Pancreas (tissue), 10 donors: ENCODE data around the gene COL16A1. TPM values are rescaled to one million over a fixed set of nuclear protein-coding genes. Genes with fewer than 3 reads are reported as not detected.

Experiments
- ATAC-seq, 4 donors: fragments of 200-7000 bp; cut with Tn5 transposase; one replicate each; pipeline versions ENCODE4 v1.8.0 to v1.9.1; 2020; ENCODE audit warnings: mild to moderate bottlenecking in 4 of 4, moderate library complexity in 4 of 4
- DNase-seq, 6 donors: peaks; one replicate each; pipeline ENCODE4 v3.0.0-alpha.2; 2020
- FAIRE-seq: peaks from 2 replicates; lab custom pipeline; 2012; peaks lifted over from hg19 to GRCh38; lab: Jason Lieb, UNC
- H3K27ac ChIP-seq, 4 donors: fragments of 200-600 bp; sonication (generic); 1 replicate in 3 of 4; 2 replicates in 1 of 4; pipeline versions ENCODE4 v1.5.0 to v1.8.0; 2020
- H3K27me3 ChIP-seq, 4 donors: fragments of 200-600 bp; one replicate each; pipeline ENCODE4 v1.8.0; 2021
- H3K36me3 ChIP-seq, 3 donors: fragments of 200-600 bp; sonication (generic) in 1 of 3; one replicate each; pipeline versions ENCODE4 v1.5.0 to v1.8.0; 2020 to 2021
- H3K4me1 ChIP-seq, 3 donors: fragments of 200-600 bp; one replicate each; pipeline ENCODE4 v1.8.0; 2021
- H3K4me3 ChIP-seq, 4 donors: fragments of 200-600 bp; sonication (generic) in 2 of 4; one replicate each; pipeline versions ENCODE4 v1.5.0 to v1.8.0; 2020 to 2021
- H3K9me3 ChIP-seq, 4 donors: fragments of 200-600 bp; one replicate each; pipeline ENCODE4 v1.8.0; 2021
- WGBS, 2 donors: extraction: QIAGEN DNeasy Blood & Tissue Kit; methylation state at CpG; one replicate each; pipeline ENCODE4 v1.1.7; 2013; 5-methylcytosine and 5-hydroxymethylcytosine counted together
- intact Hi-C, 3 donors: fragments of 100-400 bp; cut with DNase I; formaldehyde crosslinking; loops; one replicate each; pipeline versions ENCODE4 v1.11.1 to v1.14.2; 2022
- polyA plus RNA-seq, 2 donors: library from polyadenylated mRNA; stranded (reverse); fragments of 200-250 nt; gene quantifications; one replicate each; pipeline ENCODE4 v1.2.3, GENCODE V29; 2013
- total RNA-seq, 6 donors: library from RNA; stranded (reverse); fragmentation: NEBNext Ultra II Directional in 4 of 6; extraction: Animal tissue kit (Norgen Biotek cat#: 25700) in 4 of 6; gene quantifications; one replicate each; pipeline versions ENCODE4 v1.2.1 to v1.2.4, GENCODE V29; 2021 to 2023
- TF ChIP-seq, protein P1 (sequence below), 4 donors: fragments of 200-600 bp; sonication (generic) in 3 of 4; IDR thresholded peaks; one replicate each; pipeline versions ENCODE4 v1.5.0 to v1.8.0; 2021; ENCODE audit warnings: antibody characterized with exemption in 4 of 4
- donor health status: healthy with polysubstance abuse.
- donor health status: DM: no; HTN: no; CAD: no; lungs with moderate emphysema.
- donor health status: DM: no; HTN: no; CAD: no.
- donor health status: control.
- donor health status: control.
- donor health status: Bipolar disorder and iron deficiency.
- donor health status: DM: yes; HTN: yes; CAD: no.
- donor health status: DM: no; HTN: no; CAD: no.
- donor health status: DM: no; HTN: no; CAD: no.
- donor health status: DM: yes; HTN: yes; CAD: no.

Gene COL16A1
- total and polyA plus RNA-seq, 8 donors: 3.3 to 26.7 (median 11.2) TPM

DNA sequence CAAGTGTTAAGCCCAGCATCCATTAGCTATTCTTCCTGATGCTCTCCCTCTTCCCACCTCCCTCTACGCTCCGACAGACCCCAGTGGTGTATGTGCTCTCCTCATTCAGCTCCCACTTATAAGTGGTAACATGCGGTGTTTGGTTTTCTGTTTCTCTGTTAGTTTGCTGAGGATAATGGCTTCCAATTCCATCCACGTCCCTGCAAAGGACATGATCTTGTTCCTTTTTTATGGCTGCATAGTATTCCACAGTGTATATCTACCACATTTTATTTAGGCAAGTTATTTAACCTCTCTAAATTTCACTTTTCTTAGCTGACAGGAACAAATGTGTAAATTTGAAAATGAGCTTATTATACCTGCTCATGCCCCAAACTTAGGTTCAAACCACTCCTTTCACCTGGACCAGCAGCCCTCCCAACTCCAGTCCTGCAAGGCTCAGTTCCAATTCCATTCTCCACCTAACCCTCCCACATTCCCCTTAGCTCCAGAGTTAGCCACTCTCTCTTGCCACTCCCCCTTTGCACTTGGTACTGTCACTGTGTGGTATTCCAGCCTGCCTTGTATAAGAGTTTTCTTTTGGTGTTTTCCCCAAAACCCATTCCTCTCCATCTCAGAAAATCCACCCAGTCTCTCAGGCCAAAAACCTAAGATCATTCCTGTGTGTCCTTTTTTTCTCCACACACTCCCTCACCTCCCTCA lies 57.4 kb downstream of the COL16A1 start:
- H3K4me3 ChIP-seq: no peak overlapping the region
- peaks cover 7 to 14% (median 12%) of the 10 kb centered on the region in 3 donors for H3K4me1 ChIP-seq
- no peaks in the 10 kb centered on the region for H3K27me3 ChIP-seq
- H3K36me3 ChIP-seq: no peaks in the 10 kb centered on the region
- intact Hi-C loops: no loop called here
- H3K27ac ChIP-seq: no peak overlapping the region
- TF ChIP-seq, protein P1, sequence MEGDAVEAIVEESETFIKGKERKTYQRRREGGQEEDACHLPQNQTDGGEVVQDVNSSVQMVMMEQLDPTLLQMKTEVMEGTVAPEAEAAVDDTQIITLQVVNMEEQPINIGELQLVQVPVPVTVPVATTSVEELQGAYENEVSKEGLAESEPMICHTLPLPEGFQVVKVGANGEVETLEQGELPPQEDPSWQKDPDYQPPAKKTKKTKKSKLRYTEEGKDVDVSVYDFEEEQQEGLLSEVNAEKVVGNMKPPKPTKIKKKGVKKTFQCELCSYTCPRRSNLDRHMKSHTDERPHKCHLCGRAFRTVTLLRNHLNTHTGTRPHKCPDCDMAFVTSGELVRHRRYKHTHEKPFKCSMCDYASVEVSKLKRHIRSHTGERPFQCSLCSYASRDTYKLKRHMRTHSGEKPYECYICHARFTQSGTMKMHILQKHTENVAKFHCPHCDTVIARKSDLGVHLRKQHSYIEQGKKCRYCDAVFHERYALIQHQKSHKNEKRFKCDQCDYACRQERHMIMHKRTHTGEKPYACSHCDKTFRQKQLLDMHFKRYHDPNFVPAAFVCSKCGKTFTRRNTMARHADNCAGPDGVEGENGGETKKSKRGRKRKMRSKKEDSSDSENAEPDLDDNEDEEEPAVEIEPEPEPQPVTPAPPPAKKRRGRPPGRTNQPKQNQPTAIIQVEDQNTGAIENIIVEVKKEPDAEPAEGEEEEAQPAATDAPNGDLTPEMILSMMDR (IDR thresholded peaks at IDR 0.05): no peak
- no peak for ATAC-seq
- DNase-seq: no peak
- 96 to 97% methylated on average over 4 of the region's 4 CpGs for whole genome bisulfite sequencing, 2 donors
- H3K9me3 ChIP-seq: no peaks in the 10 kb centered on the region
- no peak for FAIRE-seq

GRCh38 chr1:31645274-31645568 lies 58.6 kb downstream of the COL16A1 start:
- Histone ChIP-seq H3K4me3 (peak overlapping the region; percentile 72 to 99 (median 86)), H3K27me3 (no peaks in the 10 kb centered on the region), H3K4me1 (peaks cover 7 to 14% (median 10%) of the 10 kb centered on the region in 3 donors), H3K36me3 (no peaks in the 10 kb centered on the region), H3K9me3 (no peaks in the 10 kb centered on the region), H3K27ac (peak overlapping the region; percentile 86 to 95 (median 88))
- ATAC-seq (no peak), FAIRE-seq (no peak), DNase-seq (peak in 2 of 6 donors; percentile 88 to 91)
- TF ChIP-seq, protein P1 (IDR thresholded peaks at IDR 0.05): no peak
- intact Hi-C loops: no loop called here
- 1% methylated on average over 11 of the region's 11 CpGs for WGBS, 2 donors

GRCh38 chr1:31644560-31645273 lies 59.1 kb downstream of the COL16A1 start, which contains the start of gene PEF1:
Gene PEF1 (minus strand): TSS chr1:31644876. CDS start chr1:31644864, 12 bp downstream.
- H3K36me3 ChIP-seq: no peaks in the 10 kb centered on the region
- TF ChIP-seq, protein P1 (IDR thresholded peaks at IDR 0.05): no peak
- peak; percentile 96 to 99 (median 97) for ATAC-seq
- WGBS, 2 donors: 0% methylated on average over 56 of the region's 56 CpGs
- H3K4me1 ChIP-seq: peaks cover 7 to 14% (median 10%) of the 10 kb centered on the region in 3 donors
- intact Hi-C loops: no loop called here
- peak within 1 kb of the TSS; percentile 72 to 99 (median 86) for H3K4me3 ChIP-seq
- DNase-seq: peak; percentile 98 to 99 (median 99)
- no peaks in the 10 kb centered on the region for H3K27me3 ChIP-seq
- H3K27ac ChIP-seq: peak within 1 kb of the TSS; percentile 86 to 95 (median 88)
- H3K9me3 ChIP-seq: no peaks in the 10 kb centered on the region
- FAIRE-seq: peak; percentile 86

- H3K4me1 ChIP-seq: peaks cover 7 to 14% (median 13%) of the 10 kb centered on the region in 3 donors
- ATAC-seq (no peak), DNase-seq (peak in 1 of 6 donors; percentile 30), FAIRE-seq (no peak)
- intact Hi-C loops: no loop called here
- WGBS, 2 donors: 2 to 3% methylated on average over 18 of the region's 18 CpGs
- no peaks in the 10 kb centered on the region for H3K36me3 ChIP-seq
- H3K9me3 ChIP-seq: no peaks in the 10 kb centered on the region
- TF ChIP-seq, protein P1 (IDR thresholded peaks at IDR 0.05): no peak
- no peaks in the 10 kb centered on the region for H3K27me3 ChIP-seq
- H3K27ac ChIP-seq: peak overlapping the region; percentile 86 to 95 (median 88)
- peak overlapping the region; percentile 72 to 99 (median 86) for H3K4me3 ChIP-seq
These were observed 59.7 kb downstream of the COL16A1 start for GRCh38 chr1:31643976-31644559.
